ENCODE results near the gene GRAP. TPM values are rescaled to one million over a fixed set of nuclear protein-coding genes. Genes with fewer than 3 reads are reported as not detected.

GRAP gene
- polyA plus RNA-seq, 4 donors: 6.0 to 7.4 (median 6.1) TPM

DNA sequence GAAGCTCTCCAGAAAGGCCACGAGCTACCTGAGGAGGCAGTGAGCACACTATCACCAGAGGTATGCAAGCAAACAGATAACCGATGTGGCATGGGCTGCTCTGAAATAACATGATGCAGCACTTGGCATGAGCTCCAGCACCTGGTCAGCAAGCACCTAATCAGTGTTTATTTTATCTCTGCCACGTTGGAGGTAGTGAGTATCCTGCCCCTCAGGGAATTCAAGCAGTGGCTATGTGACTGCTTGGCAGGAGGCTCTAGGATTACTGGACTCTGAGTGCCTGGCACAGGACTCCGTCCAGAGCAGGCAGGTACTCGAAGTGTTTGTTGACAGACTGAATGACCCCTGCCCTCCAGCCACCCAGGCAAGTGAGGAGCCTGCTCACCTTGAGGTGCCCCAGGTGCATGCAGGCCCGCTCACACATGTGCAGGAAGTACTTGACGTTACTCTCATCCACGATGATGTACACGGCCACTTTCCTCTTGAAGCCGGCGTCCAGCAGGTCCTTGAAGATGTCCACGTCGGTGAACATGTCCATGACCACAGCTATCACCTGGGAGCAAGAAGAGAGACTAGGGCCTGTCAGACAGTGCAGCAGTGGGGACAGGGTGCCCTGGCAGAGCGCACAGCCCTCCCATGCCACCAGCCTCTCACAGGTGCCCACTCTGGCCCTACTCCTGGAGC is 58.8 kb downstream of the GRAP start:
- DNase-seq (ENCODE audit: low read depth in 4 of 4, low spot score in 3 of 4): no peak

DNA sequence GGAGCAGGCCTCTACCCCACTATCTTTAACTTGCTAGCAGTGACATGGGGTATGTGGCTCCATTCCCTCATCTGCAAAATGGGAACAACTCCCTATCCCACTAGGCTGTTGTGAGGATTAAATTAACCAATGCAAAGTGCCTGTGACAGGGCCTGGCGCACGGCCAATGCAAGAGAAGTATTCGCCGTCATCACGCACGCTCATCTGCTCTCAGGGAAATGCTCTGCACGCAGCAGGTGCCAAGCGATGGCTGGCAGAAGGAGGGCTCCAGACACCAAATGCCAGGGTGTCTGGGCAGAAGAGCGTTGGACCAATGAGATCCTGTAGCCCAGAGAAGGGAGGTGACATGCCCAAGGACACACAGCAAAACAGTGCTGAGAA is 59.5 kb downstream of the GRAP start:
- DNase-seq (ENCODE audit: low read depth in 4 of 4, low spot score in 3 of 4): no peak

DNA sequence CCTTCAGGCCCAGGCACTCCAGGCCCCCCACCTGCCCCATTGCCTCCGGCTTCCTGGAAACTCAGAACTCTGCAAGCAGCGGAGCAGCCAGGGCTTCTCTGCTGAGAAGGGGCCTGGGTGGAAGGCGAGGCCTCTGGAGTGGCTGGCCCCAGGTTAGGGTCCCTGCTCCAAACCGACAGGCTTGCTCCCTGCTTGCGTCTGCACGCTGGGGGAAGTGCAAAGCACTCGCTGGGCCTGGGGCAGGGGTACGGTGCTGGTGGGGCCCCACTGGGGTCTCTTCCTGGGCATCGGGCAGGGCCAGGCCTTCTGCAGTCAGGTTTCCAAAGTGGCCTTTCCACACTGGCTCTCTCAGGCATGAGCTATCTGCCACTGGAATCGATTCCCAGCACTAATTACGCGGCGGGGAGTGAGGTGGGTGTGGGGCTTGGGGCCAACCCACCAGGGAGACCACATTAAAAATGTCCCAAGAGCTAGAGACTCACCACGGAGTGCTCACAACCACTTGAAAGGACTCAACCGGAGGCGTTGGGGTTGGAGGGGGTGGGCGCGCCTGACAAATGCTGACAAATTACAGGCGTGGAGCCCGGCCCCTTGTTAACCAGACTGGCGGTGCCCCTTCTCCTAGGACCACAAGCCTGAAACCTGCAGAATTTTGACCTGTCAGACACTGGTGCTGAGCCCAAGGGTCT is 60.1 kb downstream of the GRAP start:
- DNase-seq (ENCODE audit: low read depth in 4 of 4, low spot score in 3 of 4): no peak

DNA sequence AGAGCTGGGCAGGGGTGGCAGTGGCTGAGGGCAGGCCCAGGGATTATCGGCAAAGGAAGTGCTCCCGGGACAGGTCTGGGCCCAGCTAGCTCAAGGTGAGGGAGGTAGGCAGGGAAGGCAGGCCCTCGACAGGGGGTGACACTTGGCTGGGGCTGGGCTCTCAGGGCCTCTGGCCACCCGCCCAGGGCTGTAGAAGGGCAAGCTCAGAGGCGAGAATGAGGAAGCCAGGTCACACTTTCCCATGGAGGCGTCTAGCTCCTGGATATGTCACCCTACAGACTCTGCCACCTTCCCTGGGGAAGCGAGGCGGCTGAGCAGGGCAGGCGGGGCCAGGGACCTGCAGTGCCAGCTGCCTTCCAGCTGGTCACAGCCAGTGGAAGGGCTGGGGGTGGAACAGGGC is 61.3 kb downstream of the GRAP start:
- no peak for DNase-seq (ENCODE audit: low read depth in 4 of 4, low spot score in 3 of 4)

DNA sequence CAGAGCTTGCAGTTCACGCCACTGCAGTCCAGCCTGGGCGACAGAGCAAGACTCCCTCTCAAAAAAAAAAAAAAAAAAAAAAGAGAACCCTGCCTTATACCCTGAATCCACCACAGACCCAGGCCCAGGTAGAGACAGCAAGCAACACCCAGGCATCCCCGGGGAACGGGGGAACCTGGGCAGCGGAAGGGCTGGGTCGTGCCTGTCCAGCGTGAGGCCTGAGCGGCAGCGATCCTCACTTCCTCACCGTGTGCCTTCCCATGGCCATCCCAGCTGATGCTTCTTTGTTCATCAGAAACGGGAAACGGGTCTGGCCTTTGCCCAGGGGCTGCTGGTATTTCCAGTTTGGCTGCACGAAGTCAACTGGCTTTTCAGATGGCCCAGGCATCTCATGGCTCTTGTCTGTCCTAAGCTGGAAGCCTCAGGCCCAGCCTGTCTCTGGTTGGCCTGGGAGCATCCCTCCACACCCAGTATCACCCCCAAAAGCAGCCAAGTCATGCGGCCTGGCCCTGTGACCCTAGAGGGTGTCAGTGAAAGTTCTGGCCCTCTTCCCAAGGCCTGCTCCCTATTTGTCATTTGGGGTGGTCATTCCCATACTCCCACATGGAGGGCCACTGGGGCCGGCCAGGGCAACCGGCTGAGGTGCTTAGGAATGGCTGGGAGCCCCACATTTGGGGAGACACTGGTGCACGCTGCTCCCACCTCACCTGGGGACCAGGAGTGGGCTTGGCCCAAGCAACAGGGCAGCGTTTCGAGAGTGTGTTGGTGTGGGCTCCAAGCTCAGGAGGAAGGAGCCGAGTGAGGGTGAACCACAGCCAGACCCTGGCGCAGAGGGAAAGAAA is 62.3 kb downstream of the GRAP start:
- DNase-seq (ENCODE audit: low read depth in 4 of 4, low spot score in 3 of 4): no peak

DNA sequence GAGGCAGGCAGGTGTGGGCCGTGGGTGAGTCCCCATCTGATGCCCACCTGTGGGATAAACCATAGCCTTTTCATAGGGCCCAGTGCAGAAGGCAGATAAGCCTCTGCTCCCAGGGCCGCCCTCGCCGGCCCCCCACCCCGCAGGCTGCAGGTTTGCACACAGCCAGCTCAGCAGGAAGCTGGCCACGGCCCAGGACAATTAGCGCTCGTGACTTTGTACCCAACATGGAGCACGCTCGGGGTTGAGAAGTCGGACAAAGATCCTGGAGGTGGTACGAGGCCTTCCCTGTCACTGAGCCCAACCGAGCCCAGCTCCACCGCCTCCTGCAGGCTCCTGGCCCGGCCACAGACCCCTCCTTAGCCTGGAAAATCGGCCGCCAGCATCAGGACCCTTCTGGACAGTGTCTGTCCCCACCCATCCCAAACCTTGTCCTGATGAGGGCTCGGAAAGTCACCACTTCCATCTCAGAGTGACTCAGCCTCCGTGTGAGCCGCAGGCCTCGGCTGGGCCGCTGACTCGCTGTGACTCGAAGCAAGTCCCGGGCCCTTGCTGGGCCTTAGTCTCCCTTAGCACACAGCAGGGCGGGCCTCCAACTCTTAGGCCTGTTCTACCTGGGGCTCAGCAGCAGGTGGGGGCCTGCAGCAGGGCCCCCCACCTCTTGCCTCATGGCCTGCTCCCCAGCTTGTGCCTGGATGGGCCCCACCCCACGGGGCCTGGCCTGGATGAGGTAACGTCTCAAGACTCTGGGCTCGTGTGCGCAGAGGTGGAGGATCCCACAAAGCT is 64.9 kb downstream of the GRAP start:
- no peak for DNase-seq (ENCODE audit: low read depth in 4 of 4, low spot score in 3 of 4)

DNA sequence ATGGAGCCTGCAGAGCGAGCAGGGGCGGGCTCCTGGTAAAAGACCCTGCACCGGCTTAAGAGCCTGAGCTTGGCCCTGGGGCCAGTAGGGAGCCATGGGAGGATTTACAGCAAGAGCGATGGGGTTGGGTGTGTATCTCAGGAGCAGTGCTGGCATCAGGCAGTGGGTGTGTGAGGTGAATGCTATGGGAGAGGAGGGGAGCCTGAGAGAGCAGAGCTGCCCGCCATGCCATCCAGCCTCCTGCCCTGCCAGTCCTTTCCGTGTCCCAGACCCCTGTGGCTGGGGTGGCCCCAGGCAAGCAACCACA is 65.5 kb downstream of the GRAP start:
- no peak for DNase-seq (ENCODE audit: low read depth in 4 of 4, low spot score in 3 of 4)

DNA sequence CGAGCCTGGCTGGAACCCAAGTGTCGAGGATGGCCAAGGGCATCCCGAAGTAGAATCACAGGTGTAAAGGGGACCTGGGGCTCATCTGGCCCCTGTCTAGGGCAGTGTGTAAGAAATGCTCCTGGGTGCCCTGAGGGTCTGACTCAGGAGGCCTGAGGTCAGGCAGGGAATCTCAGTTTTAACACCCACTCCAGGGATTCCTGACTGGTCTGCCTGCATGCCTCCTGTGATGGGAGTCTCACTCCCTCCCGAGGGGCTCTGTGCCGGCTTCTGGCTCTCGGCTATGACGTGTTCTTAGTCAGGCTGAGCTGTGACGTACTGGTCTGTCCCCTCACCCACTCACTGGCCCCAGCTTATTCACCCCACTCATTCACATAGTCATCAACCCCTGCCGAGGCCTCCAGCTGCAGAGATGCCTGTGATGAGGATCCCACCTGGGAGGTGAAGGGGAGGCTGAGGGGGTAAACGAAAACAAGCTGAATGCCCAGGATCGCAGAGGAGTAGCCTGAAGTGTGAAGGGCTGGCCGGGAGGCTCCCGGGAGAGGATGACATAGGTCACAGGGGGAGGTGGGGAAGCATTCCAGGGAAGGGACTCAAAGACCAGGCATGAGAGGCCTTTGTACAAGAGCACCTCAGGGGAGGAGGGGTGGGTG is 65.9 kb downstream of the GRAP start:
- no peak for DNase-seq (ENCODE audit: low read depth in 4 of 4, low spot score in 3 of 4)

DNA sequence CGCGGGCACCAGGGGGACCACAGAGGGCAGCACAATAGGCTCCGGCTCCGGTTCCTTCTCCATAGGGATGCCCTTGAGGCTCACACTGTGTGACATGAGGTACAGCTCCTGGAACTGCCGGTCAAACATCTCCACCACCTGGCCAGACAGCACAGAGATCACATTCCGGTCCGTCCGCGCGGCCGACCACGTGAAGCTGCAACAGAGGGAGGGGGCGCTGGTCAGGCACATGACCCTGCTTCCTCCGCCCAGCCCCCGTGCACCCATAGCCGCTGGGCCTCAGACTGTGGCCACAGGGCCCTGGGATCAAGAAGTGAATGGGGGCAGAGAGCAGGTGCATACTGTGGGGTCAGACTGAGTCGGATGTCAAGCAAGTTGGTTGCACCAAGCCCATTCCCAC is 68.1 kb downstream of the GRAP start:
- DNase-seq (ENCODE audit: low read depth in 4 of 4, low spot score in 3 of 4): no peak

DNA sequence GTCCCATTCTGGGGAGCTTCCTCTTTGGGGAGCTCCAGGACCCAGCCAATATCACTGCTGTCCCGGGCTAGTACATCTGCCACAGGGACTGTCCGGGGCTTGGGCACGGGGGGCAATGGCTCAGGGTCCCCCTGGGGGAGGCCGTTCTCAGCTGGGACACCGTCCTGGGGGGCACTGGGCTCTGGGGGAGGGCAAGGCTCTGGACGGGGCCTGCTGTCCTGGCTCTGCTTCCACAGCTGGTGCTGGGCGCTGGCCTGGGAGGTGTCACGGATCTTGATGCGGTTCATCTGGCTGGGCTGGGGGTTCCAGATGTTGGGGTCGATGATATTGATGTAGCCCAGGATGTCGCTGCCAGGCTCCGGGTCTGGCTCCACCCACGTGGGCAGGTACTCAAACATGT is 68.7 kb downstream of the GRAP start:
- DNase-seq (ENCODE audit: low read depth in 4 of 4, low spot score in 3 of 4): no peak

DNA sequence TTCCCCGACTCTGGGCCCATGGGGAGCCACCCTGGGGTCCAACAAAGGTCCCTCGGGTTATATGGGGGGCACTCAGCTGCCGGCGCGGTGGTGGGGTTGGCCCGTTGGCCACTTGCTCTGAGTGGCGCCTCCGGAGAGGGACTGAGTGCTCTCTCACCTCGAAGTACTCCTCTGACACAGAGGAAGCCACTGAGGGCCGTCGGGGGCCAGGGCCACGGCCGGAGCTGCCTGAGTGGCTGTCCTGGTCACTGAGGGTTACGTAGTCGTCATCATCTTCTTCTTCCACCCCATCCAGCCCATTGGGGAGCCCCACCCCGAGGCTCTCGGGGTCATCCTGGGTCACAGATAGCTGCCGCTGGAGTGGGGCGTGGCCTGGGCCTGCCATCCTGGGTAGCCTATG is 69.1 kb downstream of the GRAP start:
- DNase-seq (ENCODE audit: low read depth in 4 of 4, low spot score in 3 of 4): no peak

DNA sequence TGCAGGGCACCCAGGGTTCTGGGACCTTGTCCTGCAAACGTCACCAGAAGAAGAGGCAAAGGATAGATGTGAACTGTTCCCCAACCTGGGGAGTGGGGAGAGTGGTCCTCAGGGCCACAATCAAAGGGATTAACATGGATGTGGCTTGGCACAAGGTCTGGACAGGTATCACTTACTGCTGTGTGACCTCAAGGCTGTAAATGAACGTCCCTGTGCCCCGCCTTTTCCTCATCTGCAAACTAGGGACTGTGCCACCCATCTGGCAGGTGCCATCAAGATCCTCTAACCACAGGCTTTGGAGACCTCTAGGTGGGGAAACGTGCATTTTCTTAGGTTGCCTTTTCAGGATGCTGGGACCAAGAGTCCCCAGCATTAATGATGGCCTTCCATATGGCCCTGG is 69.7 kb downstream of the GRAP start:
- no peak for DNase-seq (ENCODE audit: low read depth in 4 of 4, low spot score in 3 of 4)

DNA sequence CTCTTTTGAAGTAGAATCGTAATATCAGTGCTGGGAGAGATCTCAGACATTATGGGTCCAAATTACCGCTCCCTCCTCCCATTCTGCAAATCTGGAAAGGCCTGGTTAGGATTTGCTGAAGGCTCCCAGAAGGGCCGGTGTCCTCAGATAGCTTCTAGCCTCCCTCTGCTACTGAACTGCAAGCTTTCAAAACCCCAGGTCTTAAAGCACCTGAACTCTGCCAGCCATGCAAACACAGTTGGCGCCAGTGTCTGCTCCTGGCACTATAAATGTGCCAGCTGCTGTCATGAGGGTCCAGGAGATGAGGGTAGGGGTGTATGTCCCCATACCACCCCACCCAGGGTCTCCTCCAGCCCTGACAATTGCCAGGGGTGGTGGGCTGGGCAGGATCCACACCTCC is 70.6 kb downstream of the GRAP start:
- DNase-seq (ENCODE audit: low read depth in 4 of 4, low spot score in 3 of 4): no peak

DNA sequence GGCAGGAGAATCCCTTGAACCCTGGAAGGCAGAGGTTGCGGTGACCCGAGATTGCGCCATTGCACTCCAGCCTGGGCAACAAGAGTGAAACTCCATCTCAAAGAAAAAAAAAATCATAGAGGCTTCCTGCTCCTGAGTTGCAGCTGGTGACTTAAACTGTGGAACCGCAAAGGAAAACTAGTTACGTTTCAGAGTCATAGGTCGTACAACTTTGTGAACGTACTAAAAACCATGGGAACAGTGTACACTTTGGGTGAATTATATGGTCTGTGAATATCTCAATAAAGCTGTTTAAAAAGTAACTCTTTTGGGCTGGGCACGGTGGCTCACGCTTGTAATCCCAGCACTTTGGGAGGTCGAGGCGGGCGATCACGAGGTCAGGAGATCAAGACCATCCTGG is 71.2 kb downstream of the GRAP start:
- no peak for DNase-seq (ENCODE audit: low read depth in 4 of 4, low spot score in 3 of 4)

DNA sequence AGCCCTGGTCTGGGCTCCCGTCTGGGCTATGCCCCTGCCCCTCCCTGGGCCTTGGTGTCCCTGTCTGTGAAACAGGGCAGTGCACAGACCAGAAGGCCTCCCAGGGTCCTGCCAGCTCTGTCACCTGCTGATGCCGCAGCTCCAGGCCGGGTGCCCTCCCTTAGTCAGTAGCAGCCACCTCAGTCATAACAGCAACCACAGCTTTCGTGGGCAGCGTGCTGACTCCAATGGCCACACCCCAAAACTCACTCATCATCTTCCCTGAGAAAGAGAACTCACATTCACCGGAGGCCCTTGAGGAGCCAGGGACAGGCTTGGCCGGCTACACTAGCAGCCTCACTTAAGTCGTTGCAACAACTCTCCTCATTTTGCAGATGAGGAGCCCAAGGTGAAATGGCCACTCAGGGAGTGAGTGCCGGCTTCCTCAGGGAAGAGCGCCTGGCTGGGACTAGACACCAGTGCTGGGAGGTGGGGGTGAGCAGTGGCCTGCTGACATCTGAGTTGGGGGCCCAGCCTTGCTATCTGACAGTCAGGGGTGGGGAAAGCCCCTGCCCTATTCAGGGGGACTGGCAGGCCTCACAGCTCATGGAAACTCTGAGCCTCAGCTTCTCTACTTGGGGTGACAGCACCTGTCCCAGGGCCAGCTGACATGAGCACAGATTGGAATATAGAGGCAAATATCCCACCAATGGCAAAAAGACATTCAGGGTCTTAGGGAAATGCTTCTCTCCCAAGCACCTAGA is 72.2 kb downstream of the GRAP start:
- no peak for DNase-seq (ENCODE audit: low read depth in 4 of 4, low spot score in 3 of 4)

DNA sequence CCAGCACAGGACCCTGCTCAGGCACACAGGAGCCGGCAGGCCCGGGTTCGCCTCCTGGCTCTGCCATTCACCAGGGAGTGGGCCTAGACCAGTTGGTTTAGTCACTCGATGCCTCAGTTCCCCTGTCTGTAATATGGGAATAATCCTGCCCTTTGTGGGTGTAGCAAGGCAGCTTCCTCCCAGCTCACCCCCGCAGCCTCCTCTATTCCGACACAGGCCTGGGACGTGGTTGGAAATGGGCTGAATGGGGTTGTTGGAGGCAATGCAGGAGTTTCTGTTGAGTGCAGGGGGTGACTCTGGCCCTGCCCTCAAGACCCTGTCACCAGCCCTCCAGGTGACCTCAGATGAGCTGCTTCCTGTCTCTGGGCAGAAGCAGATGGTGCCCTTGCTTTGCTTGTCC is 75.0 kb downstream of the GRAP start:
- no peak for DNase-seq (ENCODE audit: low read depth in 4 of 4, low spot score in 3 of 4)

All from right renal pelvis (tissue), 4 donors.